Measurements from ENCODE around the gene ANK2. TPM values are rescaled to one million over a fixed set of nuclear protein-coding genes. Genes with fewer than 3 reads are reported as not detected.
"Not testable (repeated sequence)": the region's sequence is repeated elsewhere in the genome, so short reads cannot be mapped to it uniquely, and the experiment has no call there.

Gene ANK2
- total RNA-seq, 1 experiment from 2014 or later: 5.5 TPM

GRCh38 chr4:113236916-113237315 is 187.5 kb downstream of the ANK2 start:
- no TSS peak for BruUV-seq (replicated peaks)
- ATAC-seq (no peak), DNase-seq (ENCODE audit: low read depth, low spot score) (no peak)
- POLR2A ChIA-PET: no interaction called here
- no peaks in the 10 kb centered on the region for H3K4me1 ChIP-seq (ENCODE audit: control insufficient read depth, insufficient read depth, low read length)
- no peaks in the 10 kb centered on the region for H3K36me3 ChIP-seq (ENCODE audit: control insufficient read depth, insufficient read depth, low read length)
- in situ Hi-C loops (cut with HindIII; ENCODE audit: low pct_unique_long_range_greater_than_20kb, low sequenced_read_pairs): no loop called here
- TF ChIP-seq POLR2AphosphoS5 (IDR thresholded peaks at IDR 0.05; ENCODE audit: low read depth, low read length) (no peak), TCF7L2 (IDR thresholded peaks at IDR 0.05; ENCODE audit: low read depth, low read length) (no peak), REST (IDR thresholded peaks at IDR 0.05; ENCODE audit: insufficient read depth in 1 of 2, low read depth in 2 of 2, low read length in 1 of 2) (no peak), CTCF (IDR thresholded peaks at IDR 0.05) (no peak), SIN3A (IDR thresholded peaks at IDR 0.05; ENCODE audit: borderline replicate concordance, insufficient read depth, low read depth, low read length) (no peak)
- intact Hi-C loops (cut with micrococcal nuclease; ENCODE audit: unreplicated experiment): no loop called here
- H3K27ac ChIP-seq (ENCODE audit: low read length): no peak overlapping the region
- H3K9me3 ChIP-seq (ENCODE audit: control insufficient read depth, insufficient read depth, low read depth, low read length): no peaks in the 10 kb centered on the region
- no peak overlapping the region for H3K4me3 ChIP-seq (ENCODE audit: low read depth in 2 of 2, low read length in 2 of 2)
- H3K27me3 ChIP-seq (ENCODE audit: control insufficient read depth, insufficient read depth, low read length): no peaks in the 10 kb centered on the region
- CTCF ChIA-PET: no interaction called here

- no TSS peak for BruUV-seq (replicated peaks)
- intact Hi-C loops (cut with micrococcal nuclease; ENCODE audit: unreplicated experiment) (no loop called here), in situ Hi-C loops (cut with HindIII; ENCODE audit: low pct_unique_long_range_greater_than_20kb, low sequenced_read_pairs) (no loop called here)
- ATAC-seq (no peak), DNase-seq (ENCODE audit: low read depth, low spot score) (no peak)
- POLR2A ChIA-PET: no interaction called here
- no peaks in the 10 kb centered on the region for H3K27me3 ChIP-seq (ENCODE audit: control insufficient read depth, insufficient read depth, low read length)
- CTCF ChIA-PET: no interaction called here
- no peak for TF ChIP-seq CTCF (IDR thresholded peaks at IDR 0.05)
- no peak for TF ChIP-seq REST (IDR thresholded peaks at IDR 0.05; ENCODE audit: insufficient read depth in 1 of 2, low read depth in 2 of 2, low read length in 1 of 2)
- TF ChIP-seq POLR2AphosphoS5 (IDR thresholded peaks at IDR 0.05; ENCODE audit: low read depth, low read length): no peak
- no peak for TF ChIP-seq TCF7L2 (IDR thresholded peaks at IDR 0.05; ENCODE audit: low read depth, low read length)
- no peak for TF ChIP-seq SIN3A (IDR thresholded peaks at IDR 0.05; ENCODE audit: borderline replicate concordance, insufficient read depth, low read depth, low read length)
- H3K36me3 ChIP-seq (ENCODE audit: control insufficient read depth, insufficient read depth, low read length): no peaks in the 10 kb centered on the region
- no peak overlapping the region for H3K4me3 ChIP-seq (ENCODE audit: low read depth in 2 of 2, low read length in 2 of 2)
- no peaks in the 10 kb centered on the region for H3K4me1 ChIP-seq (ENCODE audit: control insufficient read depth, insufficient read depth, low read length)
- no peaks in the 10 kb centered on the region for H3K9me3 ChIP-seq (ENCODE audit: control insufficient read depth, insufficient read depth, low read depth, low read length)
- no peak overlapping the region for H3K27ac ChIP-seq (ENCODE audit: low read length)
Measured at GRCh38 chr4:113243312-113243711, 193.9 kb downstream of the ANK2 start.

GRCh38 chr4:113244747-113245146 is 195.3 kb downstream of the ANK2 start:
- in situ Hi-C loops (cut with HindIII; ENCODE audit: low pct_unique_long_range_greater_than_20kb, low sequenced_read_pairs); POLR2A ChIA-PET; BruUV-seq (replicated peaks); H3K9me3 ChIP-seq (ENCODE audit: control insufficient read depth, insufficient read depth, low read depth, low read length); H3K27ac ChIP-seq (ENCODE audit: low read length); H3K4me3 ChIP-seq (ENCODE audit: low read depth in 2 of 2, low read length in 2 of 2); H3K27me3 ChIP-seq (ENCODE audit: control insufficient read depth, insufficient read depth, low read length); H3K4me1 ChIP-seq (ENCODE audit: control insufficient read depth, insufficient read depth, low read length); intact Hi-C loops (cut with micrococcal nuclease; ENCODE audit: unreplicated experiment); ATAC-seq; DNase-seq (ENCODE audit: low read depth, low spot score); H3K36me3 ChIP-seq (ENCODE audit: control insufficient read depth, insufficient read depth, low read length); CTCF ChIA-PET: not testable (repeated sequence)

Measured in Panc1 (cell line).